Heart left ventricle (tissue), 13 donors: ENCODE results near the gene CTSE.

ENCODE experiments used
- POLR2A ChIP-seq, 2 donors: fragments of 450-650 bp; IDR thresholded peaks; one replicate each; pipeline ENCODE4 v1.6.1; 2017; ENCODE audit warnings: antibody characterized with exemption in 2 of 2, mild to moderate bottlenecking in 2 of 2, moderate library complexity in 2 of 2
- TF ChIP-seq, protein P1 (sequence below), 12 donors: fragments of 200-600 bp; sonication (generic) in 4 of 12; IDR thresholded peaks; one replicate each; pipeline versions ENCODE4 v1.5.0 to v1.8.0; 2018 to 2022; ENCODE audit warnings: antibody characterized with exemption in 12 of 12, mild to moderate bottlenecking in 5 of 12
- donor health status: ischemic (EF 13 %, LVEDD 7.1; RV severe dilation, severe dysfunction).
- donor health status: DM: no; HTN: yes; CAD: no.
- donor health status: DM: no; HTN: no; CAD: no.
- donor health status: ischemic (EF 25% LVEDD 6.9; RV normal size, moderate dysfunction).
- donor health status: ischemic (EF 25% LVEDD 5.7; RV mildly dilated, moderate dysfunction).
- donor health status: ischemic (EF 35%, LVEDD 5.7; RV mildly dilated, moderate dysfunction).
- donor health status: nonischemic (EF 11% LVEDD 7.7; RV severe dilation, severe dysfunction).
- donor health status: DM: yes; HTN: yes; CAD: no.
- donor health status: PGD.
- donor health status: ischemic (EF 29% LVEDD 5.4; RV normal size, mild dysfunction).
- donor health status: nonischemic (EF 23%, LVEDD 6.1; RV moderate dilation, normal function).

DNA sequence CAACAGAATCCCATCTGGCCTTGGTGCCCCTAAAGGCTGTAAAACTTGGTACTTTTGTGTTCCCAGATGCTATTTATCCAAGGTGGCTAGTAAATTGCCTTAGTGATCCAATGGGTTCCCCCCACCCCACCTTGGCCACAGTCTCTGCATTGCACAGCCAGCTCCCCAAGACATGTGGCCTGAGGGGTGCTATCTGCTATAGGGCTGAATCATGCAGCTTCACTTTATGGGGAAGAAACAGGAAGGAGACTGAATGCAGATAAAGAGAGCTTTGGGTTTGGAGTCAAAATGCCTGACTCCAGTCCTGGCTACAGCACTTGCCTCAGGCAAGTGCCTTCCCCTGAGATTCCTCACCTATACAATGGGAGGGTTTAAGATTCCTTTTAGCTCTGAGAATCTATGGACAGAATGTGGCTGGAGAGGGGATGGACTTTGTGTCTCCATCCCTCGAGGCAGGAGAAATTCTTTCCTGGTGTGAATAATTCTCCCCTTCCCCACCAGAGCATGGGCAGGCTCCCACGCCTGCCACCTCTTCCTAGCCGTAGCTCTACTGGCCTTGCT lies 35.7 kb upstream of the CTSE start:
- TF ChIP-seq, protein P1, sequence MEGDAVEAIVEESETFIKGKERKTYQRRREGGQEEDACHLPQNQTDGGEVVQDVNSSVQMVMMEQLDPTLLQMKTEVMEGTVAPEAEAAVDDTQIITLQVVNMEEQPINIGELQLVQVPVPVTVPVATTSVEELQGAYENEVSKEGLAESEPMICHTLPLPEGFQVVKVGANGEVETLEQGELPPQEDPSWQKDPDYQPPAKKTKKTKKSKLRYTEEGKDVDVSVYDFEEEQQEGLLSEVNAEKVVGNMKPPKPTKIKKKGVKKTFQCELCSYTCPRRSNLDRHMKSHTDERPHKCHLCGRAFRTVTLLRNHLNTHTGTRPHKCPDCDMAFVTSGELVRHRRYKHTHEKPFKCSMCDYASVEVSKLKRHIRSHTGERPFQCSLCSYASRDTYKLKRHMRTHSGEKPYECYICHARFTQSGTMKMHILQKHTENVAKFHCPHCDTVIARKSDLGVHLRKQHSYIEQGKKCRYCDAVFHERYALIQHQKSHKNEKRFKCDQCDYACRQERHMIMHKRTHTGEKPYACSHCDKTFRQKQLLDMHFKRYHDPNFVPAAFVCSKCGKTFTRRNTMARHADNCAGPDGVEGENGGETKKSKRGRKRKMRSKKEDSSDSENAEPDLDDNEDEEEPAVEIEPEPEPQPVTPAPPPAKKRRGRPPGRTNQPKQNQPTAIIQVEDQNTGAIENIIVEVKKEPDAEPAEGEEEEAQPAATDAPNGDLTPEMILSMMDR (IDR thresholded peaks at IDR 0.05): no peak
- TF ChIP-seq POLR2A (IDR thresholded peaks at IDR 0.05): no peak
